GM21717 (cell line): ENCODE data around the gene STRBP.
A peak's percentile ranks its signal among the peaks of the same experiment; 100 is the strongest.
"Not testable (repeated sequence)": the region's sequence is repeated elsewhere in the genome, so short reads cannot be mapped to it uniquely, and the experiment has no call there.

Experiments
- ATAC-seq: cut with Tn5 transposase; IDR thresholded peaks from one replicate; pipeline ENCODE4 v1.9.1; 2021; ENCODE audit warnings: mild to moderate bottlenecking, moderate library complexity; ENCODE audit not compliant: unreplicated experiment

STRBP gene

DNA sequence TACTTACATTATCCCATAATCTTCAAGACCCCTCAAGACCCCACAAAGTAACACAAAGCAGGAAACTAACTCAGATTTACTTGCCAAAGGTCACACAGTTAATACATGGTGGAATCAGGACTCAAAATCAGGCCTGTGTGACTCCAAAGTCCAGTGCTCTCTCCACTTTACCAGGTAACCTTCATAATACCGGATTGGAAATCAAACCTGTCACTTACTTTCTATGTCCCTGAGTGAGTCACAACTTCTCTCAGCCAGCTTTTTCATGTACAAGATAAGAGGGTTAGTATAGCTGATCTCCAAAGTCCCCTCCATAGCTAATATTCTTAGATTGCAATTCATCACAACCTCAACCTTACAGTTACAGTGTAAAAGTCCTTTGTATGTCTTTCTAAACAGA is 17.1 kb downstream of the STRBP start:
- no peak for ATAC-seq

DNA sequence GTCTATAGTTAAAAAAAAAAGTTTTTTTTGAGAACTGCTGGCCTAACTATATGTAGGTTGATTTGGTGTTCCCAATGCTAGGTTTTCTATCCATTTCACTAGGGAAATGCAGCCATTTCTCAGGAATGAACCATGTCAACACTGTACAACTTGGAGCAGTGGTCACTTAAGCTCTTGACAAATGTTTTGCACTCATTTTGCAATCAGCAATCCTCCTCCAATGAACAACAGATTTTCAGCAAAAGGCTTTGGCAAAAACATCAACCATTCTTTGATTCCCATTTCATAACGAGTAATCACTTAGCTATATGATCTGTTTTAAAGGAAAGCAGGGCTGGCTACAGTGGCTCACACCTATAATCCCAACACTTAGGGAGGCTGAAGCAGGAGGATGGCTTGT is 17.9 kb downstream of the STRBP start:
- no peak for ATAC-seq

DNA sequence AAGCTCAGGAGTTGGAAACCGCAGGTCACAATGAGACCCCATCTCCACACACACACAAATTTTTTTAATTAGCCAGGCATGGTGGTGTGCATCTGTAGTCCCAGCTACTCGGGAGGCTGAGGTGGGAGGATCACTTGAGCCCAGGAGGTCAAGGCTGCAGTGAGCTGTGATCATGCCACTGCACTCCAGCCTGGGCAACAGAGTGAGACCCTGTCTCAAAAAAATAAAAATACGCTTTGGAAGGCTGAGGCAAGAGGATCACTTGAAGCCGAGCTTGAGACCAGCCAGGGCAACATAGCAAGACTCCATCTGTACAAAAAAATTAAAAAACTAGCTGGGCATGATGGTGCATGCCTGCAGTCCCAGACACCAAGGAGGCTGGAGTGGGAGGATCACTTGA is 19.2 kb downstream of the STRBP start:
- ATAC-seq: not testable (repeated sequence)

DNA sequence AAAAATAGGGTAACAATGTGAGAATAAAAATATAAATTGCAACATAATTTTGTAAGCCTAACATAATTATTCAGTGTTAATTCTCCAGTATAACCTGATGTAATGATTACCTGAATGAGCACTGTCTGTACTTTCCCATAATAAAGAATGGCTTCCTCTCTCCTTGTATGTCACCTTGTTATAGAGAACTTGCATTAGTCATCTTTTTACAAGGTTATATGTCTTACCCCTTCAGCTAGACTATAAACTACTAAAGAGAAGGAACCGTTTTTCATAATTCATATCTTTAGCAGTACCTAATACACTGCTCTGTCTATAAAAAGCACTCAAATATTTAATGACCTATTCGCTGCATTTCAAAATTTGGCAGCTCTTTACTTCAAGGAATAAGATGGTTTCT is 19.8 kb downstream of the STRBP start:
- no peak for ATAC-seq

DNA sequence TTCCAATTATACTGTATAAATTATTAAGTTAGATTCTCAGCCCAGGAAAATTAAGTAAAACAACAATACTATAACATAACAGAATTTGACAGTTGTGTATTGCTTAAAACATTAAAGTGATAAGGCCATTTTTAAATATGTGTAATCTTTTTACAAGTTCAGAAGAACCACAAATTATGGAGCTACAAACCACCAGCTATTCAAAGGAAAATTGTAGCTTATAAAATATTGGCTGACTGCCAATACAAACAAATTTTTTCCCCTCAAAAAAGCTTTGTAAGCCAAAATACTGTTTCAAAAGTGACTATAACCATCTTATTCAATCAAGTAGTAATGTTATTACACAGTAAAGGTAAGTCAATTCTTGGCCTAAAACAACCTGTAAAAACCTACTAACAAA is 21.9 kb downstream of the STRBP start:
- no peak for ATAC-seq

DNA sequence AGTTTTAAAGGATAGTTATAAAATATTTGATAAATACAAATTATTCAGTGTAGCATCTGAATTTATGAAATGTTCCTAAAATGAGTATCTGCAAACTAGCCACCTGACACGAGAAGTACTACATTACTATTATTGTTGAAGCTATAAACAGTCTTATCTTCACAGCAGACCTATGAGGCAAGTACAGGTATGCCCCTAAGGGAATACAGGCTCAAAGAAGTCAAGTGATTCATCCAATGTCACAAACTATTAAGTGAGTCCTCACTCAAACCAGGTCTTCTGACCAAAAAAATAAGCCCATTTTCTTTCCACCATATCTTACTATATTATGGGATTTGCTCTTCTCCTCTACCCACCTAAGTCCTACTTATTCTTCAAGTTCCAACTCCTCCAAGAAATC is 28.7 kb downstream of the STRBP start:
- no peak for ATAC-seq

DNA sequence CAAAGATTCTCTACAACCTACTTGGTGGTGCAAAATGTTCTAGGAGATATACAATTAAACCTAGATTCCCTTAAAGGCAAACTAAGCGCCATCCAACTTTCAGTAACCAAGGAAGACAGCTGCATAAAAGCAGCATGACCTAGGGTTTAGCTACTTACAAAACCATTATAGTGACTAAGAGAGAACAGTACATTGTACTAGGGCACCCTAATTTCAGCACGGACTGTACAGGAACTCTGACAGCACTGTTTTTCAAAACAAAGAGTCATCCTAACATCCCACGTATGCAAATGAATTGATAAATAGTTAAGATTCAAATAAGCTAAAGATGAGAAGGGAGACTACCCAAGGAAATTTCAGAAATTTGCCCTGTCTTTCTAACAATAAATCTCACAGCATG is 30.0 kb downstream of the STRBP start:
- ATAC-seq: peak; percentile 40

DNA sequence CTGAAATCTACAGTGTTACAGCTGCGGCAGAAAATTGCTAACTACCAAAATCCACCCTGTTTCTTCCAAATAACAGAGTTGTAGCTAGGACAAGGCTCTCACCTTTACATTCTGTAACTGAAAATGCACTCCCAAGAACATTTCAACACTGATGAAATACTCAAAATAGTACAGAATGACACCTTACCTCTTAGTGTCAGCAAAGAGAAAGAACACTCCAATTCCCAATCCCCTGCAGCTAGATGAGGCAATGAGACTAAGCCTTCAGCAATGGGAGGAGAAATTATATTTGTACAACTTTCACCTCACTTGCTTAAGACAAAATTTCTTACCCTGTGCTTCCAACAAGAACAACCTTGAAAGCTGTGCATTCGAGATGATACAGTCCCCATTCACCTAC is 31.2 kb downstream of the STRBP start:
- no peak for ATAC-seq

DNA sequence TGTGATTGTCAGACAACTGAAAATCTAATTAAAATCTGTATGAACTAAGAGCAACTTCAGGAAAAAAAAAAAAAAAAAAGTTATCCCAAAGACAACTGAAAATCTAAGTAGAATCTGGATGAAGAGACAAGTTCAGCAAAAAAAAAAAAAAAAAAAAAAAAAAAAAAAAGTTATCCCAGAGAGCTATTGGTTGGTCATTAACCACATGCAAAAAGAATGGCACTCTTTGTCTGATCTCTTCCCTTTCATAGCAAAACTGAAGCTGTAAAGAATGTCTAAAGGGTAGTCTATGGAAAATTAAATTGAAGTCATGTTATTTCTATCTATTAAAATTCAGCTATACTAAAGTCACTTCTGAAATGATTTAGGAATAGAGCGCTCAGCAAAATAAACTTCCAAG is 32.9 kb downstream of the STRBP start:
- no peak for ATAC-seq

DNA sequence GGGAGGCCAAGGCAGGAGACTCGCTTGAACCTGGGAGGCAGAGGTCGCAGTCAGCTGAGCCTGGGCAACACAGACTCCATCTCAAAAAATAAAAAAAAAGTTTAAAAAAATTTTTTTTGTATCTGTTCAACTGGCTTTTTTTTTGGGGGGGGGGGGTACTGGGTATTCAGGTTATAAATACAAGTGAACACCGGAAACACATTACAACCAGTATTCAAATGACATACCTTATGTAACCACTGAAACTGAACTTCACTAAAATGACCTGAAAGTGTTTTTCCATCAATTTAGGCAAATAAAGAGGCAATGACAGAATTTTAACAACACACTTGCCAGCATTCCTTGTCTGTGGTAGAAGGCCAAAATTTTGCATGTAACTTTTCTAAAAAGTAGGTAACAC is 33.5 kb downstream of the STRBP start:
- no peak for ATAC-seq

DNA sequence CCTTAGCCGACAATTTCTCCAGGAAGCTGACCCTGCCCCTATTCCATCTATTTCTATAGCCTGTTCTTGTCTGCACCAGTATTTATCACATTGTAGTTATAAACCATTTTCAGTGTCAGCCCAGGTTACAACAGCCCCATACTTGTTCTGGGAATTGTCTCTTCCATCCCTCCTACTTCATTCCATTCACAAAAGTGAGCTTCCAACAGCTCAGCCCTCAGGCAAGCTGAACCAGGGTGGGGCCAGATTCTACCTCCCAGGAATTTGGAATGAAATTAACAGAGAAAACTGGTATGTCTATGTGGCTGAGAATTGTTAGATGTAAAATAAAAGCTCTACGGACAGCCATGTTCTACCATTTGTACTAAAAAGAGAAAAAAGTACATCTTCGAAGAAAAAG is 36.1 kb downstream of the STRBP start:
- no peak for ATAC-seq

DNA sequence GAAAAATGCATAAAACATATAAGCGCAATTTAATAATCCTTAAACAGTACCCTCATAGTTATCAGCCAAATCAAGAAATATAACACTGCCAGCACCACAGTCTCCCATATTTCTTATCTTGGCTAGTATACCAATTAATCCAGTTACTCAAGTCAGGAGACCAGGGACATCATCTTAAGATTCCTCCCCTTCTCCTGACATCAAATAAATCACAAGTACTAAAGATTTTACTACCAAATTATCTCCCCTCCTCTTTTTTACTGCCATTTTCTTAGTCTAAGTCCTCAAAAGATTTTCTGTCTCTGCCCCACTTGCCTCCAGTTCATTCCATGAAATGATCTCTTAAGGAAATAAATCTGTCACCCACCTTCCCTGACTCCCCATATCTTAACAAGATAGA is 37.0 kb downstream of the STRBP start:
- no peak for ATAC-seq

DNA sequence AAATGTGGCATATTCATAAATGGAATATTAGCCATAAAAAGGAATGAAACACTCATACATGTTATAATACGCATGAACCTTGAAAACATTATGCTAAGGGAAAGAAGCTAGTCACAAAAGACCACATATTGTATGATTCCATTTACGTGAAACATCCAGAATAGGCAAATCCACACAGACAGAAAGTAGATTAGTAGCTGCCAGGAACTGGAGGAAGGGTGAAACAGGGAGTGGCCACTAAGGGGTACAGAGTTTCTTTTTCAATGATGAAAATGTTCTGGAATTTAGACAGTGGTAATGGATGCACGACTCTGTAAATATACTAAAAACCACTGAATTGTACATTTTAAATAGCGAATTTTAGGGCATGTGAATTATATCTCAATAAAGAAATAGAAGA is 39.4 kb downstream of the STRBP start:
- no peak for ATAC-seq

DNA sequence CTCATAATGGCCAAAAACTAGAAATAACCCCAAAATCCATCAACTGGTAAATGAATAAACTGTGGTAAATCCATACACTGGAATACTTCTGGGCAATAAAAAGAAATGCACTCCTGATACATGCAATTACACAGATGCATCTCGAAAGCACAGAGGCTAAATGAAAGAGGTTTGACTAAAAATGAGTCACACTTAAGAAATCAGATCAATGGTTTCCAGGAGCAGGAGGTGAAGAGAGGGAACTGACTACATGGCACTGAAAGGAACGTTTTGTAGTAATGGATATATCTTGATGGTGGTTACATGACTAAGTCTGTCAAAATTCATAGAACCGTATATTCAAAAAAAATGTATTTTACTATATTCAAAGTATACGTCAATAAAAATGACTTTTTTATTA is 42.4 kb downstream of the STRBP start:
- ATAC-seq: no peak

DNA sequence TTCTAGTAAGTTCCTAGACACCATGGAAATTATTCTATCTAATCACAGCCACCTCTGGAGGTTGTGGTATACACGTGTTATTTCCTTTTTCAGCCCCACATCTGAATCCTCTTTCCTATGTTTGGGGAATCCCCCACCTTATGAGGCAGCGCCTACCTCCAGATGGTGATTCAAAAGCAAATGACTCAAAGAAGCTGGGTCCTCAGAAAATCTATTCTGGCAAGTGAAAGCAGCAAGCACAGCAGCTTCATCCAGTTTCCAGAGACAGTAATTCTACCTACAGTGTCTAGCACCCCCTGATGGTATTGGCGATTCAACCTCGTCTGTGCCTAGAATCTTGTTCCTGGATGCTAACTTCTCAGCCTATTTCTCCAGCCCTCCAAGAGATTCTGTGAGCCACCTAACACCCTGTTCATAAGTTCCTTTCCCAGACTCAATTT is 43.0 kb downstream of the STRBP start:
- ATAC-seq: peak; percentile 93

DNA sequence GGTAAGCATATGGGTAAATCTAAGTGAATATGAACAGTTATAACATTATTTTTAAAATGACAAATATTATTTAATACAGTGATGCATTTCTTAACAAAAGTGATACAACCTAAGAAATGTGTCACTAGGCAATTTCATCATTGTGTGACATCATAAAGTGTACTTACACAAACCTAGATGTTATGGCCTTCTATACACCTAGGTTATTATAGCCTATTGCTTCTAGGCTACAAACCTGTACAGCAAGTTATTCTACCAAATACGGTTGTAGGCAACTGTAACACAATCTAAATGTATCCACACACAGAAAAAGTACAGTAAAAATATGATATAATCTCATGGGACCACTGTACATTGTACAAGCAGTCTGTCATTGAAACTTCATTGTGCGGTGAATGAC is 48.3 kb downstream of the STRBP start:
- ATAC-seq: no peak

DNA sequence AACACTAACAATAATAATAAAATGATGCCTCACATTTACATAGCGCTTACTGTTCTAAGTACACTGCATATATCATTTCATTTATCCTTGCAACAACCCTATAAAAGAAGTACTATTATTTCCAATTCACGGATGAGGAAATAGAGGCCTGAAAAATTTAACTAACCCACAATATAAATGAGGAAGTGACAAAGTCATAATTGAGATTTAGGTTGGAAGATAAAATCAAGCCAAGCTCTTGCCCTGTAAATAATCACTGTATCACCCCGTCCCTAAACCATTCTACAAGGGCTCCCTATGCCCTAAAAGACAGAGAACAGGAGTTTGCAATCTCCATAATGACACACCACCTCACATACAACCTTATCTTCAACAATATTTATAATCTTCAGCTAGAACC is 49.6 kb downstream of the STRBP start:
- ATAC-seq: no peak

DNA sequence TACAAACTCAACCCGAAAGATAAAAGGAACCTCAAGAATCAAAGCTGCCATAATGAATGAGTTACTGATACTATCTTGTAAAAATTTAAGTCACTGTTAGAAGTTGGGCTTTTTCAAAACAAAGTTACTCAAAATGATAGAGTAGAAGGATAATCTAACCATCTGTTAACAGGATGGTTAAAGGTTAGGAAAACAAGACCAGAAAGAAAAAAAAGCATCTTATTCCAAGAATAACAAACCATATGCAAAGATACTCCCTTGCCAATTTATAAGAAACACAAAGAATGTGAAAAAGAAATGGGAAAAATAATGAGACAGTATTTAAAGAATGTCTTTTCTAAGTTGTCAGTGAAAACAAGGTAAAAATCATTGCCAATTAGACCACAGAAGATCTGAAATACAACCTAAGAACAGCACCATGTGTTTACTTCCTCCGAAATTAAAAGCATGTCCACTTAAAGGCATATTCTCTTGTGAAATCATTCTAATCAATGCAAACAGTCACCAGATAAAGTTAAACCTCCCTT is 51.2 kb downstream of the STRBP start:
- no peak for ATAC-seq

DNA sequence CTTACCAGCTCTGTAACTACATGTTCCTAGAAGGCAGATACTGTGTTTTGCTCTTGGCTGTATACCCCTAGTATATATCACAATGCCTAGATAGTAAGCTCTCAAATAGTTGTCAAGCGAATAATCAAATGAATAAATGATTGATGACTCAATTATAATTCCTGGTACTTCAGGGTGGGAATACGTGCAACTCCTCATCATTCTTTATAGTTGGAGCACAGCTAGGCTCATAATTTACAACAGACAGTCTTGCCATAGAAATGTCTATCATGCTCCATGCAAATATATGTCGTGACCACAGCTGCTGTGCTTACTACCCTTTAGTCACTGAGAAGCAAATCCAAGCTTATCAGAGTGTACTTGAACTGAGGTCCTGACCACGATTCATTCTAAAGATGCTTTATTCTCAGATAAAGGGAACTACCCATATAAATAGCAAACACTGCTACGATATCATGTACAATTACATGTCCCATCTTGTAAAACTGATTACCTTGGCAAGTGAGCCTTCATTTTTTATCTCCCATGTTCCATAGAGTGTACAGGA is 52.1 kb downstream of the STRBP start:
- ATAC-seq: no peak

DNA sequence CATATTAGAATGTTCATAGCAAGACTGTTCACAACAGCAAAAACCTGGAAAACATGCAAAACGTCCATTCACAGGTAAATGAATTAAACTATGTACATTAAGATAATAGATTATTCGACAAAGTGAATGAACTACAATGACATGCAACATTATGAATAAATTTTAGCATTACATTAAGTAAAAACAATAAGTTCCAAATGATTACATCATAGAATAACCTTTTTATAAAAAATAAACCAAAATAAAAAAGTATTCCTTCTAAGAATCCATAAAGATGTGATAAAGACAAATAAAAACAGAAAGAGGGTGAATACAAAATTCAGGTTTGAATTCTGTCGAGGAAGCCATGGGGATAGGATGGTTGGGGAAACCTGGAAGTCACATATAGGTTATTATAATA is 57.3 kb downstream of the STRBP start:
- no peak for ATAC-seq

DNA sequence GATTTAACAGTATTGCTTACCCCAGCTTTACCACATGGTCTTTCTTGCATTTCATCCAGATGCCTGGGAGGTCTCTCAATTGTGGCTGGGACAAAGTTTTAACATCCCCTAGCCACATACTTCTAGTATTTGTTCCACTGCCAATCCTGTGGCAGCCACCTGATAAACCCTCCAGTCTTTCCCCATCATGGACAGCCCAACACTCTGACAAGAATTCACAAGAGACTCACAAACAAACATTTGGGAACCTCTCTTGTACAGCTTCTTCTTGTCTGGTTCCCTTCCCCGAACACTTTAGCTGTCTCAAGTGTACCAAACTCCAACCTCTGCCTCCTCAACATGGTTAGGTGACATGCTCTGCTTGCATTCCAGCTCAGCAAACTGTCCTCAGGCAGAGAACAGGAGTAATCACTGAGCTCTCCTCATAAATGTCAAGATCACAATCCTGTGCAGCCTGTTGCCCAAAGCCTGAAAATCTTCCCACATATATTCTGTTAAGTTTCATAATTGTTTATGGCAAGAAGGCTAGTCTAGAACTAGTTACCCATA is 59.7 kb downstream of the STRBP start:
- no peak for ATAC-seq

DNA sequence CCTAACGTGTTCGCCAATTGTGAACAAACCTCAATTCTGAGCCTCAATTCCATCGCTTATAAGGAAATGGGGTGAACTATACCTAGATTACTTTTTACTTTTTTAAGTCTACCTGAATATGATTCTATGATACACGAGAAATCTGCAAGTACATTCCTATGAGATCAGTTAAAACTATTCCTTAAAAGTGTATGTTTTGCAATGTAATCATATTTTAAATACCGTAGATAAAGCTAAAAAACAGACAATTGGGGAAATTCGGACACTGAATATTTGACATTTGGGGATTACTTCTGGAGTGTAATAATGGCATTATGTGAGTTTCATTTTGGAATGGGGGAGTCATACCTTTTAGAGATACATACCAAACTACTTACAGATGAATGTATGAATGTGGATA is 62.3 kb downstream of the STRBP start:
- ATAC-seq: no peak

DNA sequence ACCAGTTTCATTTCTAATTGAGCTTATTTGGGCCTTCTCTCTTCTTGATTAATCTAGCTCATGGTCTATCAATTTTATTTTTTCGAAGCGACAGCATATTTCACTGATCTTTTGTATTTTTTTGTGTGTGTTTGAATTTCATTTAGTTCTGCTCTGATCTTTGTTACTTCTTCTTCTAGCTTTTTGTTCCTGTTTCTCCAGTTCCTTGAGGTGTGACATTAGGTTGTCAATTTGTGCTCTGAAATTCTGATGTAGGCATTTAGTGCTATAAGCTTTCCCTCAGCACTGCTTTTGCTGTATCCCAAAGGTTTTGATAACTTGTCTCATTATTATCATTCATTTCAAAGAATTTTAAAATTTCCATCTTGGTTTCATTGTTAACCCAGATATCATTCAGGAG is 67.3 kb downstream of the STRBP start:
- ATAC-seq: no peak
